Measurements from ENCODE around the gene GATA2.

DNA sequence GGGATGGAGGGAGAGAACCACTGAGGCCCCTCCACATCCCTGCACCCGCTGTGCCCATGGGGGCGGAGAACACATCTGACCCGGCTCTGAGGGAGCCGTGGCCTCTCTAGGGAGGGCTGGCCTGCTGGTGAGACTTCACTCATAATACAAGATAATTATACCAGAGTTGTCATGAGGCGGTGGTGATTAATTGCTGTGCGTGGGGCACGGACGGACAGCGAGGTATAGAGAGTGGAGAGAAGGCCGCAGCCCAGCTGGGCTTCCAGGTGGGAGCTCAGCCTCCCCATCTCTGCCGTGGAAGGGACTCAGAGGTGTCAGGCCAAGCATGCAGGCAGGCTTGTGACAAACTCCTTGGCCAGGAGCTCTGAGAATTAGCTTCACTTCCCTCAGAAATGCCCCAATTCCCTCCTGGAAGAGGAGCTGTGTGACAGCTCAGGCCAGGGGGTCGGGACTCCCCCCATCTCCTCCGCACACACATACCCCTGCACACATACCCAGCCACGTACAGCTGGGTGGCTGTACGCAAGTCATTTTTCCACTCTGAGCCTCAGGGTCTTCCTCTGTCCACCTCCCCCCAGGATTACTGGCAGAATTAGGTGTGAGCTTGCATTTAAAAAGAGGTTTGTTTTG lies 6.0 kb upstream of the GATA2 start:
- TF ChIP-seq EZH2phosphoT487 (IDR thresholded peaks at IDR 0.05; ENCODE audit: insufficient read depth, low read depth) (no peak), EZH2 (IDR thresholded peaks at IDR 0.05; ENCODE audit: insufficient read depth, poor library complexity, severe bottlenecking) (no peak)
